Stimulated activated CD4-positive, alpha-beta T cell treated with anti-CD3 and anti-CD28 coated beads, Interleukin-12 subunit alpha, Interleukin-12 subunit beta, amount 100 ng/mL, for 48 hours (primary cell): ENCODE data around the gene VGLL4.

Experiments used
- DNase-seq, 3 donors: peaks; one replicate each; pipeline ENCODE4 v3.0.0-alpha.2; 2020; ENCODE audit warnings: low read depth in 2 of 3, low spot score in 1 of 3

Gene VGLL4

DNA sequence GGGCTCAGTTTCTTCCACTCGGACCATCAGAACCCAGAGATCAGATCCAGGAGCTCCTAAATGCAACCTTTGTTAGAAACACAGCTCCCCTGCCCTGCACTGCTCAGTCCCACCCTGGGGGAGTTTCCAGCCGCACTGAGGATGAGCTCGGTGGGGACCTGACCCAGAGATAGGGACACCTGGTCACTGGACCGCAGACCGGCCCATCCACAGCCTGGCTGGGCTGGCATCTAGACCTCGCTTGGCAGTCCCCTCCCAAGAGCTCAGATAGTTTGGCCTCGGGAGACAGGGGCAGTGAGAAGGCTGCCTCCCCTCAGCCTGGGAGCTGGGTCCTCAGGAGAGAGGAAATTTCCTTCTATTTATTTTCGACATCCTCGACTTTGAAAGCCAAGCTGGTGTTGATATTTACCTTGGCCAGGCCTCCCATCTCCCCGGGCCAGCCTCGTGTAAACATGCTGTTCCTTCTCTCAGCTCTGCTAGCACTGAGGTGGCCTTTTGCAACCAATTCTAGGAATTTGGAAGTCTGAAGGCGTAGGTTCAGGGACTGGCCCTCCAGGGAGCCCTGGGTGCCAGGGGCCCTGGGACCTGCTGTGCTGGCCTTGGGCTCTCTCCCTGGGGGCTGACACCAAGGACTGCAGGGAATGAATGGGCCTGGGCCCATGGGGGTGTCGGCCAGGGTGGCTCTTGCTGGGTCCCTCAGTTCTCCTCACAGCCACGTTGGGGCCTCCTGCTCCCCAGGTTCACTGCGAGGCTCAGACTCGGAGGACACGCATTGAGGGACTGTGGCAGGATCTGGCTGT is 90.1 kb downstream of the VGLL4 start:
- DNase-seq: no peak

DNA sequence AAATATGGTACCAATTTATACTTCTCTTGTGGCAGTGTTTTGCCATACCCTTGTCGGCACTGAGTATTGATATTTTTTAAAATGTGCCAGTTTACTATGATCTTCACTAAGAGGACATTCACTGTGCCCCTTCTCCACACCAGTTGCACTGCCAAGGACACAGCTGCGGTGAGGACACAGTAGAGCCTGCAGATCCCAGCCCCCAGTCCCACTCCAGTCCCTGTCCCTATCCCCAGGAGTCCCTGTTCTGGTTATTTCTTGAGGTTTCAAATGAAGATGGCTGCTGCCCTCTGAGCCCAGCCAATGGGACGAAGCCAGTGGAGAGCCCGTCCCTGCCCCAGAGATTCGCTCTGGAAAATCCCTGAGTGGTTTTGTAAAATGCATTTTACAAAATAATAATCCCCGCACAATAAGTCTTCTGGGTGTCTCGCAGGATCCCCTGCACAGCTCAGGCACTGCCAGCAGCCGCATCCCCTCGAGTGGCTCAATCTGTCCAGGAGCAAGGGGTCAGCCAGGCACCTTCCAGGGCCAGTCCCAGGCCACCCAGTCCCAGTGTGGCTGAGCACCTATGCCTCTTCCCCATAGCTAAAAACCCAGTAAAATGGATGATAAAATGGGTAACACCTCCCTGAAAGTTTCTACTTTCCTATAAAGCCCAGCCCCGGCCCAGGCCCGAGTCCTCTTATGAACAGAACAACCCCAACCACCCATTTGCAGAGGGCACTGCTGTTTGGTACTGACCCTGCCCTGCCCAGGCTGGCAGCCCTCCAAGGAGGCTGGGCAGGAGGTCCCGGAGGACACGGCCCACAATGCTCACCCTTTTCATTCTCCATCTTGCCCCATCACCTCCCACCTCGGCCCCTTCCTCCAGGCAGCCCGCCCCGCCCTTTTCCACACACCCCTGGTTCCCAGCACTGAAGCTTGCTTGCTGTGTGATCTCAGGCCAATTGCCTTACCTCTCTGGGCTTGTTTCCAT is 91.1 kb downstream of the VGLL4 start:
- no peak for DNase-seq

DNA sequence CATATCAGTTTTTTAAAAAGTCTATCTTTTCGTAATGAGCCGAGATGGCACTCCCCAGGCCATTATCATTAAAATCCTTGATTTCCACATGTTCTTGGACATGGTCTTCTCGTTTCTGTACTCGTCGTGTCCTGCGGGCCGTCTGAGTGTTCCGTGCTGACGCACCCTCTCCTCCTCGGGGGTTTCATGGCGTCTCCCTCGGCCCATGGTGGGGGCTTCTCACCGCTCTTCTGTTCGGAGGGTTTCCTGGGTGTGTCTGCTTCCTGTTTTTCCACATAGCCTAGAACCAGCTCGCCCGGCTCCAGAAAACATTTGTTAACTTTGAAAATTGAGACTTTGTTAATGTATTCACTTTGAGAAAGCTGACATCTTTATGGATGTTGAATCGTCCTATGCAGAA is 92.7 kb downstream of the VGLL4 start:
- DNase-seq: no peak

DNA sequence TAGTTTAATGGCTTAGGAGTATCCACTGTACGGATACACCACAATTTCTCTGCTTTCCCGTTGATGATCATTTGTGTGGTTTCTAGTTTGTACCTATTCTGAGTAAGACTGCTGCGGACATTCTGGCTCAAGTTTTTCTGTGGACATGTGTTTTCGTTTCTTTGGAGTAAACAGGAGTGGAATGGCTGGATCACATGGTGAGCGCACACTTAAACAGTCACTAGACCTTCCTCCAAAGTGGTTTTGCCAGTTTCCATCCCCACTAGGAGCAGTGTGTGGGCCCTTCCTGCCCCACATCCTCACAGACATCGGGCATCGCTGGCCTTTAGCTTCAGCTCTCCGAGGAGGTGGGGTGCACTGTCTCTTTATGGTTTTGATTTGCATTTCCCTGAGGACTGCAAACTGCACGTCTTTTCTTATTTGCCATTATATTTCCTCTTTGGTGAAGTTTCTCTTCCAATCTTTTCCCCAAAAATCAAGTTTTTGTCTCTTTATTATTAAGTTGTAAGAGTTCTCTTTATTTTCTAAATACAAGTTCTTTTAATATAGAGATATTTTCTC is 94.1 kb downstream of the VGLL4 start:
- DNase-seq: no peak

DNA sequence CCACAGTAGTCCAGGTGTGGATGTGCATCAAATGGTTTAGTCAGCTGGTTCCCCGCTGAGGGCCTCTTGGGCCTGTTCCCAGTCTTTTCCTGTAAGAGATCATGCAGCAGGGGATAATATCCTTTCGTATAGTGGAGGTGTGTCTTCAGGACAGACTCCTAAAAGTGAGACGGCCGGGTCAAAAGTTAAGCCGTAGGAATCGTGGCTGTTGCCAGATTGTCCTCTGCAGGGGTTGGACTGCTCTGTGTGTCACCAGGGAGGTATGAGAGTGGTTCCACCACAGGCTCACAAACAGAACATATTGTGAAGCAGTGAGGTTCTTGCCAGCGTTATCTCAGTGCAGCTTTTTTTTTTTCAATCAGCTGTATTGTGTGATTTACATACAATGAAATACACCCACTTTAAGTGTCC is 95.0 kb downstream of the VGLL4 start:
- DNase-seq: no peak

DNA sequence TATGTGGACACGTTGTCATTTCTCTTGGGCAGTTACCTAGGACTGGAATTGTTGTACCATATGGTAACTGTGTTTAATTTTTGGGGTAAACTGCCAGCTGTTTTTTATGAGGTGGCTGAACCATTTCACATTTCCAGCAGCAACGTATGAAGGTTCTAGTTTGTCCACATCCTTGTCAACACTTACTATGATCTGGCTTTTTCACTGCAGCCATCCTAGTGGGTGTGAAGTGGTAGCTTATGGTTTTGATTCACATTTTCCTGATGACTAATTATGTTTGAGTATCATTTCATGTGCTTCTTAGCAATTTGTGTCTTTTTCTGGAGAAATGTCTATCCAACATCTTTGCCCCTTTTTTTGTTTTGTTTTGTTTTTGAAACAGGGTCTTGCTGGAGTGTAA is 96.2 kb downstream of the VGLL4 start:
- DNase-seq: no peak

DNA sequence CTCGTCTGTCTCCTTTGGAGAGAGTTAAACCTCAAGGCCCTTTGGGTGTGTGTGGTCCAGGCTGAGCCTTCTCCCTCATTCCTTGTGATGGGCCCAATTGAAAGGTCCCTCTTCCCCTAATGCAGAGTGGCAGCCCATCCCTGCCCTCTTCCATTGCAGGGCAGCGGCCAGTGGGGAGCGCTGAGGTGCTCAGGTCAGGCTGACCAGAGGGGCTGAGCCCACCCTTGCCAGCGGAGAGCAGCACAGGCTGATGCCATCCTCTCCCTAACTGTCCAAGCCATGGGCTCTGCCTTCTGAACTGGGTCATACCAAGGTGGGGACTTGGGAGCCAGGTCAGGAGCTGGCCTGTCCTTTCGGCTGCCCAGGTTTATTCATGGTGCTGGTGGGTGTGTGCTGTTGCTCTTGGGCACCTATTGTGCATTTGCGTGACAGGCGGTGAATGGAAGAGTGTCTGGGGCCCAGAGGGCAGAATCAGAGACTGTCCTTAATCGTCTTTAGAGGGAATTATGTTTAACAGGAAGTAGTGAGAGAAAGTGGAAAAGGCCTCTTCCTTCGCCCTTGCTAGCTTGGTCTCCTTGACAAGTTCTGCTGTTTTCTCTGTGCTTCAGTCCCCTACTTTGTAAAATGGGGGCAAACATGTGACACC is 96.9 kb downstream of the VGLL4 start:
- no peak for DNase-seq

DNA sequence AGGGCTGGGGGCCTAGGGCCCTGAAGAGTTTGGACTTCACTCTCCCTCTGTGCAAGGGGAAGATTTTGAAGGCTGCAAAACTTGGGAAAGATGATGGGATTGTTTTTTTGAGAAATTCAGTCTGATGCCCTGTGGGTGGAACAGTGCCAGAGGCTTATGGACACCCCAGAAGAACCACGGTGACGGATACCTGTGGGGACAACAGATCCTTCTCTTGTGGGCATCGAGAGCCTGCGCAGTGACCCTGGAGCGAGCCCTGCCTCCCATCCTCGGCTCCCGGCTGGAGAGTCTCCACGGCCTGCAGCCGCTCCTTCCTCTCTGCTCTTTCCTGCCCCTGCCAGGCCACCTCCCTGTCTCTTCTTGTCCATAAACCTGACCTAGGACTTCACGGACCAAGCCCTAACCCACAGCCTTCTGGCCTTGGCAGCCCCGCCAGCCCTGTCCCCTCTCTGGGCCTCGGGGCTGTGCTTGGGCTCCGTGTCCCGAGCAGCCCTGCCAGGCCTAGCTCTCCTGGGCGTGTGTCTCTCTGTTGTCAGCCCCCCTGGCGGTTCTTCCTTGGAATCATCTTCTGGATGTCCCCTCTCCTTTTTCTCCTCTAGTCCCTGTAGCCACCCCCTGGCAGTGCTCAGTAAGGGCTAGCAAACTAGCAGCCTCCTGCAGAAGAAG is 98.4 kb downstream of the VGLL4 start:
- DNase-seq: no peak

DNA sequence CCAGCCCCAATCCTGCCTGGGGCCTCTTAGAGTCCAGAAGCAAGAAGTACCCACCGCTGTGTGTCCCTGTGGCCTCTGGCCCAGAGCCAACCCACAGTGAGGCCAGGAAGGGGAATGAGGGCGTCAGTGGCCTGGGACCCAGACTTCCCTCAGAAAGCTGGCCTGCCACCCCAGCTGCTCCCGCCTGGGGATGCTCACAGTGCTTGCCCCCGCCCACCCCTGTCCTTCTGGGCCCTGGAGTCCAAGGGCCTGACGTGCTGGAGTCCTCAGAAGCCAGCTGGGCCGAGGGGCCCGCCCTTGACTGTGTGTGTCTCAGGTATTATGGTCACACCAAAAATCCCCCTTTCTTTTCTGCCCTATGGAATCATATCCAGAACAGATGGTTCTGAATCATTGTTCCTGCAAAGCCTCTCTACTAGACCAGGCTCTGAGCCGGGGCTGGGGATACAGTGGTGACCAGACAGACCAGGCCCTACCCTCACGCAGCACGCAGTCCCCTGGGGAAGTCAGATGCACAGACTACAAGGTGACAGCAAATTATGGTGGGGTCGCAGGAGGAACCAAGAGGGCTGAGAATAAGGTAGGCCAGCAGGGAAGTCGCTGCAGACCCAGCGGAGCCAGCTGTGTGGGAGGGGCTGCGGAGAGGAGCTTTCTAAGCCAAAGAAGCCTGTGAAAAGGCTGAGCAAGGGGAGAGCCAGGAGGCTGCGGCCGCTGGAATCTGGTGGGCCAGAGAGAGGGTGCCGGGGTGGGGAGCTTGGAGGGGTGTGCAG is 99.1 kb downstream of the VGLL4 start:
- DNase-seq: no peak

DNA sequence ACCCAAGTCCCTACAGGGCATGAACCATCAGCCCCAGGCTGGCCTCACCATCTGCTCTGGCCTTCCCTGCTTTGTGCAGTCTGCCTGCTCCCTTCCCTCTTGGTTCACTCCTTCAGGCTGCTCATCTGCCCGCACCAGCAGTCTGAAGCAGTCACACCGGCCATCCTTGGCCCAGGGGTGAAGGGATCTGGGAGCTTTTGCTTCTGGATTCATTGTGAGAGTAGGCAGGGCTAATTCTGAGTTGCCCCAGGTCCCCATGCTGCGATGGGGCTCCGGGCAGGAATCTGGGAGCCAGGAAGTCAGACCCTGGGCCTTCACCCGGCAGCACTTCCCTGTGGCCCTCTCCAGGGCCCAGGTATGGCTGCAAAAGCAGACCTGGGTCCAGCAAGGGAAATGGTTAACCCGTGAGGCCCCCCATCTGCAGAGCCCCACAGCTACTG is 99.7 kb downstream of the VGLL4 start:
- no peak for DNase-seq

DNA sequence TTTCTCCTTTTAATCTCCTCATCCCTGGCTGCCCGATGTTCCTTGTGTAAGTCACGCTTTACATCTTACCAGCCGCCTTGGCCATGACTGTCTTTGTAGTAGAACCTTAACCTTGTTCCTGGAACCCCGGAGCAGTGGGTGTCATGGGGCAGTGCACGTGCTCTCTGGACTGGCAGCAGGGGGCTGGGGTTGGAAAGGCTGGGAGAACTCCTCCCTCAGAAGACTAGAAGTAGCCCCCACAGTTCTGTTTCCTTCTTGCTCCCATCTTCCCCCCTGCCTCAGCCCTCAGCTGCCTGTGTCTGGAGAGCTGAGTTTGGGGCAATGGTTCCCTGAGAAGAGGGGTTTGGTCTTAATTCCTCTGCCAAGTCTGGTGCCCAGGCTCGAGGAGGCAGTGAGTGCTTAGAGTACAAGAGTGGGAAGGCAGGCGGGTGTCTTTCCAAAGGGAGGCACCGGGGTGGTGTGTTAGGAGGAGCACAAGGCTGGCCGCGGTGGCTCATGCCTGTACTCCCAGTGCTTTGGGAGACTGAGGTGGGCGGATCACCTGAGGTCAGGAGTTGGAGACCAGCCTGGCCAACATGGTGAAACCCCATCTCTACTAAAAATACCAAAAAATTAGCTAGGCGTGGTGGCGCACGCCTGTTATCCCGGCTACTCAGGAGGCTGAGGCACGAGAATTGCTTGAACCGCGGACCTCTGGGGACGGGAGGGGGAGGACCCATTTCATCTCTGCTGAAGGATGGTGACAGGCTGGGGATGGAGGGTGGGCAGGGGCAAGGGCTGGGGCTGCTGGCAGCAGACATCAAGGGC is 100.4 kb downstream of the VGLL4 start:
- no peak for DNase-seq

DNA sequence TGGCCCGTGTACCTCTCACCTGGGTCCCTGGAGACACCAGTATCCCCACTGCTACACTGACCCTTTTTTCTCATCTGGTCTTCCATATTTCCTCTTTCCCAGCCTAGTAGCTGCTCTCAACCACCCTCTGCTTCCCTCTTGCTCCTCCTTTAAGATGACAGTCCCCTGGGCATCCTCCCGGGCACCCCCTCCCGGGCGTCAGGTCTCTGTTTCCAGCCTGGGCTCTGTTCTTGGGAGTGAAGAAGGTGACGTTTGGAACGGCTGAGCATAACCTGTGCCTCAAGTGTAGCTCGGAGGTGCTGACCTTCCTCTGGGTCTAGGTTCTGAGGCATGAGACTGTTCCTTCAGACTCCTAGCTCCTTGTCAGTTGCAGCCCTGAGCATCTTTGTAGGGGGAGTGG is 101.2 kb downstream of the VGLL4 start:
- DNase-seq: no peak

DNA sequence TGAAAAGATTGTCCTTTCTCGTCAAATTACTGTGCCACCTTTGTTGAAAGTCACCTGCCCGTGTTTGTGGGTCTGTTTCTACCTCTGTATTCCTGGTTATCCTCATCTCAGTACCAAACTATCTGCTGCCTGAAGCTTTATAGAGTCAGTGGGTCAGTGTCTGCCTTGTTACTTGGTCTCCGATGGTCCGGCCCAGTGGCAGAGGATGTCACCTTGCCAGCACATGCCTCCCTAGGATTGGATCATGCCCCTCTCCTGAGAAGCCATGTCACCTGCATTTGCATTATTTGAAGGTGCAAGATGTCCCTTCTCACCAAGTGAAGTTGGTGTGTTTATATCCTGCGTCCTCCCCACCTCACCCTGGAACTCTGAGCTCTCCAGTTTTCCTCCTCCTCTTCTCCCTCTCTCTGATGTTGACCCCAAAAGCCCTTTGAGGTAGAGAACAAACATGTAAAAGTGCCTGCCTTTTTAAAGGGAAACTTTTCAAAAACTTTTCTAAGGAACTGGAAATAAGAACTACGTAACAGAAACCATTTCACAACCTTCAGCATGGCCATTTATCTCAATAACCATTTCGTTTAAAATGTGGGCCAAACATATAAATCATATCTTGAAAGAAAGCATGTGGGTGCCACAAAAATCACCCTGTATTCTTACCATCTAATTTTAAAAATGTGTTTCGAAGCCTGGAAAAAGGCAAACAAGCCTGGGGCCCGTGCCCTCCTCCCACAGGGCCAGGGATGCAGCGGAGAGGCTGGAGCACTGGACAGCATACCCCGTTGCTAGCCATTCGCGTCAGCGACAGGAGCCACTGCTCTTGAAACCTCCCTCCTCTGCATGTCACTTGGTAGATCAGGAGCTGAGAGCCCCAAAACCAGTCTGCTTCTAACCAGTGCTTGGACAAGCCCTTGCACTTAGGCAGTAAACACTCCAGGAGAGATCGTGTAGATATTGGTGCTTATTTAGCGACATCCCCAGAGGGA is 102.1 kb downstream of the VGLL4 start:
- DNase-seq: no peak

DNA sequence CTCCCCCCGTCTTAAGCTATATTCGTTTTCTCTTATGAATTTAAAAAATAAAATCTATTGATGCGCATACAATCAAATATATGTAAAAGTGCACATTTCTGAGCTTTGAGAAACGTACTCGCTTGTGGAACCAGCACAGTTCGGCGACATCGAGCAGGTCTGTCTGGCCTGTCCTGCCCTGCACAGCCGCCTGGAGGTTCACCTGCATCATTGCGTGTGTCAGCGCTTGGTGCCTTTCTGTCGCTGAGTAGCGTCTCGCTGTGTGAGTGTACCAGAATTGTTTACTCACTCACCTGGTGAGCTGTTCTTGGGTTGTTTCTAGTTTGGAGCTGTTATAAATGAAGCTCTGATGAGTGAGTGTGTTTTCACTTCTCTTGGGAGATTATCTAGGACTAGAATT is 104.0 kb downstream of the VGLL4 start:
- no peak for DNase-seq

DNA sequence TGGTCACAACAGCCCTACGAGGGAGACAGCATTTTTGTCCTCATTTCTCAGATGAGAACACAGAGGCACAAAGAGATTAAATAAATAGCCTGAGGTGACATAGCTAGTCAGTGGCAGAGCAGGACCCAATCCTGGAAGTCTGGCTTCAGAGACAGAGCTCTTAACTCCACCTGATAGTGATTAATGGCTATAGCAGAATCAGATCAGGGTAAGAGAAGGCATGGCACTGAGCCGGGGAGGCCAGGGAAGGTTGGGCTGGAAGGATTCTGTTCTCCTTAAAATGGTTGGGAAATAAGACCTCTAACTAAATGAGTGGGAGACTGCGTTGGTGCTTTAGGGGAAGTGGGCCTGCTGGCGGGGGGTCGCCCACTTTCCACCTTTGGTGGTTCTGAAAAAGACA is 104.5 kb downstream of the VGLL4 start:
- DNase-seq: no peak

DNA sequence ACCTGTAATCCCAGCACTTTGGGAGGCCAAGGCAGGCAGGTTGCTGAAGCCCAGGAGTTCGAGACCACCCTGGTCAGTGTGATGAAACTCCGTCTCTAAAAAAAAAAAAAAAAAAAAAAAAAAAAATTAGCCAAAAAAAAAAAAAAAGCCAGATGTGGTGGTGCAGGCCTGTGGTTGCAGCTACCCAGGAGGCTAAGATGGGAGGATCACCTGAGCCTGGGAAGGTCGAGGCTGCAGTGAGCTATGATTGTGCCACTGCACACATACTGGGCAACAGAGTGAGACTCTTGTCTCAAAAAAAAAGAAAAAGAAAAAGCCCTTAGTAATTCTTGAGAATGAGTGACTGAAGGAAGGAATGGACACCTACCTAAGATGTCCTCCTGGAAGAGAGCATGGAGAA is 105.1 kb downstream of the VGLL4 start:
- DNase-seq: no peak

DNA sequence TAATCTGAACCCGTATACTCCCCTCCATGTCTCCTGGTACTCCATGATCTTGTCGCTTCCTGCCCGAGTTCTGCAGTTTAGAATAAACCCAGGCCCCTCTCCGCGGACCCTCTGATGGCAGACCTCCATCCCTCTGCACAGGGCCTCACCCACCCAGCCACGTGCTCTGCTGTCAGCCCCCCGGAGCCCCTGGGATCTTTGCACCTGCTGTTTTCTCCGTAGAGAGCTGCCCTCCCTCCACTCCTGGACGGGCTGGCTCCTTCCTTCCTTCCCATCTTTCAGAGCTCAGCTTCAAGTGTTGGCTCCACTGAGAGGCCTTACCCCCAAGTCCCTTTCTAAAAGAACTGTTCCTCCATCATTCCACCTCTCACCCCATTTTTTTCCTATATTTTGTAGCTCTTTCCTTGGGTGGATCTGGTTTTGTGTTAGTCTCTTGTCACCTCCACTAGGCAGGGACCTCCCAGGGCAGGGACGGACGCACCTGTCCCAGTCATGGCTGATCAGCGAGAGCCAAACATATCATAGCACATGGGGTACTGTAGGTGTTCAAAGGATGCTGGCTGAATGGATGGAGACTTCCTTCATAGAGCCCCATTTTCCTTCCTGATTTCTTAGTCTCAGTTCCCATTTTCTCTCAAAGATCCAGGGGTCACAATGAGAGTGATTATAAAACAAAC is 106.6 kb downstream of the VGLL4 start:
- DNase-seq: no peak
